Measurements from ENCODE around the gene EHMT1.
"Not testable (repeated sequence)": the region's sequence is repeated elsewhere in the genome, so short reads cannot be mapped to it uniquely, and the experiment has no call there.

The EHMT1 gene

GRCh38 chr9:137878146-137878941, 259.5 kb downstream of the EHMT1 start:
- peak; percentile 28 to 35 for DNase-seq

GRCh38 chr9:137879052-137879451, 260.2 kb downstream of the EHMT1 start:
- DNase-seq = no peak

- DNase-seq = no peak
Measured at GRCh38 chr9:137879566-137880150, 260.9 kb downstream of the EHMT1 start.

GRCh38 chr9:137880160-137880975, 261.6 kb downstream of the EHMT1 start:
- no peak for DNase-seq

GRCh38 chr9:137880976-137881530, 262.2 kb downstream of the EHMT1 start:
- DNase-seq = no peak

- no peak for DNase-seq
Measured at GRCh38 chr9:137881591-137882505, 263.0 kb downstream of the EHMT1 start.

GRCh38 chr9:137882506-137882821, 263.7 kb downstream of the EHMT1 start:
- DNase-seq = no peak

- not testable (repeated sequence) for DNase-seq
Measured at GRCh38 chr9:137883977-137884376, 265.2 kb downstream of the EHMT1 start.

- DNase-seq = not testable (repeated sequence)
Measured at GRCh38 chr9:137884547-137884946, 265.7 kb downstream of the EHMT1 start.

GRCh38 chr9:137885121-137885520, 266.3 kb downstream of the EHMT1 start:
- not testable (repeated sequence) for DNase-seq
